H9 (cell line): ENCODE measurements around the gene GPATCH2. TPM values are rescaled to one million over a fixed set of nuclear protein-coding genes. Genes with fewer than 3 reads are reported as not detected.

Source experiments
- DNase-seq: peaks from one replicate; pipeline ENCODE4 v3.0.0-alpha.2; 2017
- H2AFZ ChIP-seq: one replicate; pipeline ENCODE4 v1.6.1; 2013; ENCODE audit warnings: mild to moderate bottlenecking, low read length, control low read depth, moderate library complexity
- H2AK5ac ChIP-seq: 2 replicates; pipeline ENCODE4 v1.6.1; 2013; ENCODE audit warnings: low read length, control low read depth, mixed read lengths; ENCODE audit not compliant: insufficient read length
- H2BK120ac ChIP-seq: one replicate; pipeline ENCODE4 v1.6.1; 2013; ENCODE audit warnings: low read depth, mild to moderate bottlenecking, low read length, control low read depth, inconsistent platforms; ENCODE audit not compliant: poor library complexity, severe bottlenecking
- H2BK12ac ChIP-seq: 2 replicates; pipeline ENCODE4 v1.6.1; 2013; ENCODE audit warnings: low read length, control low read depth, mixed read lengths, low read depth; ENCODE audit not compliant: insufficient read length
- H2BK15ac ChIP-seq: 2 replicates; pipeline ENCODE4 v1.6.1; 2013; ENCODE audit warnings: low read depth, low read length, control low read depth
- H2BK20ac ChIP-seq: one replicate; pipeline ENCODE4 v1.6.1; 2013; ENCODE audit warnings: low read depth, mild to moderate bottlenecking, low read length, control low read depth, inconsistent platforms; ENCODE audit not compliant: poor library complexity, severe bottlenecking
- H2BK5ac ChIP-seq: 2 replicates; pipeline ENCODE4 v1.6.1; 2013; ENCODE audit warnings: low read length, control low read depth, mixed read lengths; ENCODE audit not compliant: insufficient read length
- H3K14ac ChIP-seq: 2 replicates; pipeline ENCODE4 v1.6.1; 2013; ENCODE audit warnings: low read length, control low read depth; ENCODE audit not compliant: insufficient read depth
- H3K18ac ChIP-seq: 2 replicates; pipeline ENCODE4 v1.6.1; 2013; ENCODE audit warnings: low read depth, mild to moderate bottlenecking, mixed read lengths, low read length, control low read depth; ENCODE audit not compliant: insufficient read length
- H3K23ac ChIP-seq: 2 replicates; pipeline ENCODE4 v1.6.1; 2013; ENCODE audit warnings: low read length, control low read depth, mixed read lengths, low read depth; ENCODE audit not compliant: insufficient read length
- H3K23me2 ChIP-seq: 2 replicates; pipeline ENCODE4 v1.6.1; 2013; ENCODE audit warnings: low read depth, mild to moderate bottlenecking, mixed read lengths, low read length, control low read depth; ENCODE audit not compliant: insufficient read length, poor library complexity, severe bottlenecking
- H3K27ac ChIP-seq: 2 replicates; pipeline ENCODE4 v1.5.1; 2013; ENCODE audit warnings: low read length, control low read depth, mixed read lengths, low read depth; ENCODE audit not compliant: insufficient read length
- H3K27me3 ChIP-seq: 2 replicates; pipeline ENCODE4 v1.6.1; 2013; ENCODE audit warnings: low read length, control low read depth, inconsistent platforms; ENCODE audit not compliant: insufficient read depth
- H3K4ac ChIP-seq: 2 replicates; pipeline ENCODE4 v1.6.1; 2013; ENCODE audit warnings: low read depth, mild to moderate bottlenecking, control low read depth, inconsistent platforms, low read length, moderate library complexity
- H3K4me1 ChIP-seq: 2 replicates; pipeline ENCODE4 v1.6.1; 2013; ENCODE audit warnings: low read length, control low read depth, inconsistent platforms; ENCODE audit not compliant: insufficient read depth
- H3K4me2 ChIP-seq: 2 replicates; pipeline ENCODE4 v1.6.1; 2013; ENCODE audit warnings: low read length, control low read depth, mixed read lengths; ENCODE audit not compliant: insufficient read length, insufficient read depth
- H3K56ac ChIP-seq: 2 replicates; pipeline ENCODE4 v1.6.1; 2013; ENCODE audit warnings: low read depth, mild to moderate bottlenecking, mixed read lengths, low read length, control low read depth; ENCODE audit not compliant: insufficient read length
- H3K79me1 ChIP-seq: 2 replicates; pipeline ENCODE4 v1.6.1; 2013; ENCODE audit warnings: low read depth, mild to moderate bottlenecking, moderate library complexity, low read length, control low read depth, inconsistent platforms; ENCODE audit not compliant: insufficient read depth, poor library complexity, severe bottlenecking
- H3K79me2 ChIP-seq: 2 replicates; pipeline ENCODE4 v1.6.1; 2013; ENCODE audit warnings: low read length, control low read depth, inconsistent platforms; ENCODE audit not compliant: insufficient read depth
- H3K9ac ChIP-seq: 2 replicates; pipeline ENCODE4 v1.6.1; 2013; ENCODE audit warnings: low read length, control low read depth, mixed read lengths; ENCODE audit not compliant: insufficient read length; ENCODE audit errors: extremely low read depth
- H3K9me3 ChIP-seq: one replicate; pipeline ENCODE4 v1.6.1; 2013; ENCODE audit warnings: low read depth, low read length, inconsistent platforms; ENCODE audit not compliant: control insufficient read depth
- H3T11ph ChIP-seq: one replicate; pipeline ENCODE4 v1.6.1; 2013; ENCODE audit warnings: mild to moderate bottlenecking, low read length, control low read depth, inconsistent platforms
- H4K20me1 ChIP-seq: one replicate; pipeline ENCODE4 v1.6.1; 2013; ENCODE audit not compliant: control insufficient read depth, insufficient read length, insufficient read depth
- H4K5ac ChIP-seq: 2 replicates; pipeline ENCODE4 v1.6.1; 2013; ENCODE audit warnings: low read depth, mild to moderate bottlenecking, mixed read lengths, low read length, control low read depth; ENCODE audit not compliant: insufficient read length
- H4K8ac ChIP-seq: replicated peaks from 2 replicates; pipeline ENCODE4 v1.6.1; 2013; ENCODE audit warnings: low read length, control low read depth, mixed read lengths, low read depth; ENCODE audit not compliant: insufficient read length
- H4K91ac ChIP-seq: 2 replicates; pipeline ENCODE4 v1.6.1; 2013; ENCODE audit warnings: low read depth, mild to moderate bottlenecking, moderate library complexity, mixed read lengths, low read length, control low read depth; ENCODE audit not compliant: insufficient read length
- H3K27ac Mint-ChIP-seq, 3 experiments: 2 replicates in 2 of 3; 3 replicates in 1 of 3; pipeline ENCODE4 v1.8.0; 2020 to 2021; ENCODE audit warnings: mixed read lengths in 3 of 3, mild to moderate bottlenecking in 1 of 3, moderate library complexity in 1 of 3
- H3K27me3 Mint-ChIP-seq: 2 replicates; pipeline ENCODE4 v1.8.0; 2021; ENCODE audit warnings: low read depth, mild to moderate bottlenecking, moderate library complexity, mixed read lengths
- H3K36me3 Mint-ChIP-seq, 3 experiments: 2 replicates in 2 of 3; 3 replicates in 1 of 3; pipeline ENCODE4 v1.8.0; 2020 to 2021; ENCODE audit warnings: low read depth in 3 of 3, mixed read lengths in 3 of 3; ENCODE audit not compliant: insufficient read depth in 1 of 3
- H3K4me1 Mint-ChIP-seq, 2 experiments: 2 replicates each; pipeline ENCODE4 v1.8.0; 2020; ENCODE audit warnings: mixed read lengths in 2 of 2
- H3K4me3 Mint-ChIP-seq, 2 experiments: 2 replicates in 1 of 2; 3 replicates in 1 of 2; pipeline ENCODE4 v1.8.0; 2020 to 2021; ENCODE audit warnings: mild to moderate bottlenecking in 2 of 2, mixed read lengths in 2 of 2, moderate library complexity in 1 of 2
- H3K9me3 Mint-ChIP-seq, 2 experiments: 2 replicates in 1 of 2; 3 replicates in 1 of 2; pipeline ENCODE4 v1.8.0; 2020; ENCODE audit warnings: mild to moderate bottlenecking in 2 of 2, mixed read lengths in 2 of 2, moderate library complexity in 1 of 2
- total RNA-seq: library from RNA; stranded (reverse); gene quantifications from 2 replicates; pipeline ENCODE4 v1.2.1, GENCODE V29; 2021
- TF ChIP-seq, protein P1 (sequence below): fragments of 200-600 bp; sonication (generic); conservative IDR thresholded peaks from 3 replicates; pipeline ENCODE4 v1.8.0; 2021; ENCODE audit warnings: antibody characterized with exemption, mild to moderate bottlenecking

The GPATCH2 gene
- total RNA-seq, 1 experiment from 2014 or later = 14.3 TPM

DNA sequence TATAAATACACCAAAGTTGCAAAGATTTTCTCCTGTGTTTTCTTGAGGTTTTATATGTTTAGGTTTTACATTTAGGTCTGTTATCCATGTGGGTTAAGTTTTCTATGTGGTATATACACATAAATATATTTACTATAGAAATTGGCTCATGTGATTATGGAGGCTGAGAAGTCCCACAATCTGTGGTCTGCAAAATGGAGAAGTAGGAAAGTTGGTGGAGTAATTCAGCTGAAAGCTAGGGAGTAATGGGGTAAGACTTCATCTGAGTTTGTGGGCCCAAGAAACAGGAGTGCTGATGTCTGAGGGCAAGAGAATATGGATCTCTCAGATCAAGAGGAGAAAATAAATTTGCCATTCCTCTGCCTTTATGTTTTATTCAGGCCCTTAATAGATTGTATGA is 146.0 kb downstream of the GPATCH2 start:
- no peak overlapping the region for H2AK5ac ChIP-seq
- DNase-seq = no peak
- no peak overlapping the region for H3K4me2 ChIP-seq
- Mint-ChIP-seq H3K36me3 (no peaks in the 10 kb centered on the region), H3K4me3 (no peak overlapping the region), H3K27me3 (no peaks in the 10 kb centered on the region), H3K27ac (no peak overlapping the region), H3K9me3 (no peaks in the 10 kb centered on the region), H3K4me1 (no peaks in the 10 kb centered on the region)
- H3K18ac ChIP-seq = no peak overlapping the region
- H3K79me2 ChIP-seq = no peaks in the 10 kb centered on the region
- H3K23me2 ChIP-seq = no peaks in the 10 kb centered on the region
- H3T11ph ChIP-seq = no peak overlapping the region
- TF ChIP-seq, protein P1, sequence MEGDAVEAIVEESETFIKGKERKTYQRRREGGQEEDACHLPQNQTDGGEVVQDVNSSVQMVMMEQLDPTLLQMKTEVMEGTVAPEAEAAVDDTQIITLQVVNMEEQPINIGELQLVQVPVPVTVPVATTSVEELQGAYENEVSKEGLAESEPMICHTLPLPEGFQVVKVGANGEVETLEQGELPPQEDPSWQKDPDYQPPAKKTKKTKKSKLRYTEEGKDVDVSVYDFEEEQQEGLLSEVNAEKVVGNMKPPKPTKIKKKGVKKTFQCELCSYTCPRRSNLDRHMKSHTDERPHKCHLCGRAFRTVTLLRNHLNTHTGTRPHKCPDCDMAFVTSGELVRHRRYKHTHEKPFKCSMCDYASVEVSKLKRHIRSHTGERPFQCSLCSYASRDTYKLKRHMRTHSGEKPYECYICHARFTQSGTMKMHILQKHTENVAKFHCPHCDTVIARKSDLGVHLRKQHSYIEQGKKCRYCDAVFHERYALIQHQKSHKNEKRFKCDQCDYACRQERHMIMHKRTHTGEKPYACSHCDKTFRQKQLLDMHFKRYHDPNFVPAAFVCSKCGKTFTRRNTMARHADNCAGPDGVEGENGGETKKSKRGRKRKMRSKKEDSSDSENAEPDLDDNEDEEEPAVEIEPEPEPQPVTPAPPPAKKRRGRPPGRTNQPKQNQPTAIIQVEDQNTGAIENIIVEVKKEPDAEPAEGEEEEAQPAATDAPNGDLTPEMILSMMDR = no peak
- no peak overlapping the region for H3K9ac ChIP-seq
- no peak overlapping the region for H3K4ac ChIP-seq
- H2BK20ac ChIP-seq = no peak overlapping the region
- no peak overlapping the region for H2AFZ ChIP-seq
- no peak overlapping the region for H3K23ac ChIP-seq
- H3K14ac ChIP-seq = no peak overlapping the region
- H3K4me1 ChIP-seq = no peaks in the 10 kb centered on the region
- H3K27me3 ChIP-seq = no peaks in the 10 kb centered on the region
- no peak overlapping the region for H2BK15ac ChIP-seq
- H3K79me1 ChIP-seq = no peaks in the 10 kb centered on the region
- no peaks in the 10 kb centered on the region for H3K9me3 ChIP-seq
- H2BK5ac ChIP-seq = no peak overlapping the region
- no peak overlapping the region for H4K8ac ChIP-seq
- H3K27ac ChIP-seq = no peak overlapping the region
- H2BK12ac ChIP-seq = no peak overlapping the region
- no peaks in the 10 kb centered on the region for H4K20me1 ChIP-seq
- H3K56ac ChIP-seq = no peak overlapping the region
- no peak overlapping the region for H4K5ac ChIP-seq
- no peak overlapping the region for H2BK120ac ChIP-seq
- no peak overlapping the region for H4K91ac ChIP-seq
